ENCODE results near the gene PRIMA1.

DNA sequence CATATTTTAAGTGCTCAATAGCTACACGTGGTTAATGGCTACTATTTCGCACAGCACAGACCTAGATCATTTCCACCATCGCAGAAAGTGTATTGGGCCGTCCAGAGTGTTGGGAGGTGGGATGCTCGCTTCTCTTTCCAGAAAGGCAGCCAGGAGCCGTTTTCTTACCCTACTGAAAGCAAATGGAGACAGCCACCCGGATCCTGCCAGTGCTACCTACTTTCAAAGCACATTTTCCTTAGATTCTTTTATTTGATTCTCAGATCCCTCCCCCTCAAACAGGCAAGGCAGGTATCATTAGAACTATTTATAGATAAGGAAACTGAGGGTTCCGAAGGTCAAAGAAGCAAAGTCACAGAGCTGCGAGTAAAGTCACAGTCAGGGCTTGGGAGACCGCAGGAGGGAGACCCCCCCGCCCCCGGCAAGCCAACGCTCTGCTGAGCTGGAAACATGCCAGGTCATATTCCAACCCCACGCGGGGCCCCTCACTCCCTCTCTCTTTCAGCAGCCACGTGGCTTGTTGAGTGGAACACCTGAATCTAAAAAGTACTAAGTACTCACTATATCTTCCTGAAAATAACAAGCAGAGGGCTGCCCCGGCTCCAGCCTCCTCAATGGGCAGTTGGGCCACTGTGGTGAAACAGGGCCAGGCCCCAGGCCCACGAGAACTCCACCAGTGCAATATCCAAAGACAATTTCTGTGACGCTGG lies 36.2 kb downstream of the PRIMA1 start:
- TF ChIP-seq POLR2A (IDR thresholded peaks at IDR 0.05) (no peak), POLR2AphosphoS5 (IDR thresholded peaks at IDR 0.05) (no peak)
